Mesenchymal stem cell (in vitro differentiated cells and primary cell): ENCODE data around the gene GABRR2.
A peak's percentile ranks its signal among the peaks of the same experiment; 100 is the strongest.

ENCODE experiments used
- DNase-seq: peaks from one replicate; pipeline ENCODE4 v3.0.0-alpha.2; 2013
- H2AFZ ChIP-seq: one replicate; pipeline ENCODE4 v1.6.1; 2013; ENCODE audit warnings: low read depth, mild to moderate bottlenecking, control low read depth, inconsistent platforms, low read length, moderate library complexity
- H2AK5ac ChIP-seq: 2 replicates; pipeline ENCODE4 v1.6.1; 2013; ENCODE audit warnings: low read length, moderate library complexity, mild to moderate bottlenecking, inconsistent platforms; ENCODE audit not compliant: severe bottlenecking
- H2BK120ac ChIP-seq: one replicate; pipeline ENCODE4 v1.6.1; 2013; ENCODE audit warnings: low read depth, mild to moderate bottlenecking, inconsistent platforms, low read length, moderate library complexity
- H2BK12ac ChIP-seq, 2 experiments: one replicate each; pipeline ENCODE4 v1.6.1; 2013; ENCODE audit warnings: inconsistent platforms in 2 of 2, low read length in 2 of 2, mild to moderate bottlenecking in 2 of 2, moderate library complexity in 2 of 2, control low read depth in 1 of 2
- H2BK15ac ChIP-seq: one replicate; pipeline ENCODE4 v1.6.1; 2013; ENCODE audit warnings: mild to moderate bottlenecking, low read depth, inconsistent platforms; ENCODE audit not compliant: poor library complexity, severe bottlenecking
- H2BK5ac ChIP-seq: 2 replicates; pipeline ENCODE4 v1.6.1; 2013; ENCODE audit warnings: low read depth, mild to moderate bottlenecking, low read length, control low read depth, inconsistent platforms; ENCODE audit not compliant: poor library complexity, severe bottlenecking
- H3K14ac ChIP-seq, 2 experiments: one replicate each; pipeline ENCODE4 v1.6.1; 2013; ENCODE audit warnings: inconsistent platforms in 2 of 2, low read length in 2 of 2, control low read depth in 1 of 2, mild to moderate bottlenecking in 1 of 2, moderate library complexity in 1 of 2
- H3K18ac ChIP-seq, 2 experiments: one replicate each; pipeline ENCODE4 v1.6.1; 2013; ENCODE audit warnings: inconsistent platforms in 2 of 2, low read length in 2 of 2, control low read depth in 1 of 2, low read depth in 1 of 2, mild to moderate bottlenecking in 1 of 2
- H3K23ac ChIP-seq, 2 experiments: one replicate each; pipeline ENCODE4 v1.6.1; 2013; ENCODE audit warnings: inconsistent platforms in 2 of 2, low read length in 2 of 2, mild to moderate bottlenecking in 2 of 2, moderate library complexity in 2 of 2, control low read depth in 1 of 2
- H3K27ac ChIP-seq: 2 replicates; pipeline ENCODE4 v1.5.1; 2013; ENCODE audit warnings: mild to moderate bottlenecking, moderate library complexity, low read length, control low read depth, inconsistent platforms; ENCODE audit not compliant: poor library complexity, severe bottlenecking
- H3K27me3 ChIP-seq, 2 experiments: 2 replicates each; pipeline versions ENCODE4 v1.6.1 to v1.7.0; 2013; ENCODE audit warnings: low read length in 2 of 2, mild to moderate bottlenecking in 2 of 2, moderate library complexity in 2 of 2, control low read depth in 1 of 2, inconsistent platforms in 1 of 2; ENCODE audit not compliant: control insufficient read depth in 1 of 2, insufficient read depth in 1 of 2
- H3K36me3 ChIP-seq, 2 experiments: 2 replicates each; pipeline versions ENCODE4 v1.6.1 to v1.7.0; 2013; ENCODE audit warnings: low read length in 2 of 2, control low read depth in 1 of 2, inconsistent platforms in 1 of 2, low read depth in 1 of 2, mild to moderate bottlenecking in 1 of 2; ENCODE audit not compliant: insufficient read depth in 2 of 2, control insufficient read depth in 1 of 2
- H3K4ac ChIP-seq, 2 experiments: one replicate each; pipeline ENCODE4 v1.6.1; 2013; ENCODE audit warnings: inconsistent platforms in 2 of 2, low read length in 2 of 2, mild to moderate bottlenecking in 2 of 2, moderate library complexity in 2 of 2, control low read depth in 1 of 2, low read depth in 1 of 2
- H3K4me1 ChIP-seq: 2 replicates; pipeline ENCODE4 v1.6.1; 2013; ENCODE audit warnings: low read depth, low read length, control low read depth; ENCODE audit not compliant: control insufficient read depth, insufficient read depth
- H3K4me2 ChIP-seq: 2 replicates; pipeline ENCODE4 v1.6.1; 2013; ENCODE audit warnings: low read length, mild to moderate bottlenecking, inconsistent platforms; ENCODE audit not compliant: poor library complexity, severe bottlenecking
- H3K4me3 ChIP-seq, 2 experiments: 2 replicates each; pipeline versions ENCODE4 v1.5.1 to v1.7.0; 2013; ENCODE audit warnings: low read length in 2 of 2, mild to moderate bottlenecking in 2 of 2, control low read depth in 1 of 2, low read depth in 1 of 2; ENCODE audit not compliant: insufficient read depth in 1 of 2
- H3K79me1 ChIP-seq: replicated peaks from 2 replicates; pipeline ENCODE4 v1.6.1; 2013; ENCODE audit warnings: mild to moderate bottlenecking, control low read depth, low read length, inconsistent platforms; ENCODE audit not compliant: poor library complexity, severe bottlenecking
- H3K9ac ChIP-seq: 2 replicates; pipeline ENCODE4 v1.7.0; 2013; ENCODE audit warnings: mild to moderate bottlenecking, low read length, moderate library complexity
- H3K9me3 ChIP-seq: 2 replicates; pipeline ENCODE4 v1.7.0; 2013; ENCODE audit warnings: mild to moderate bottlenecking, low read length; ENCODE audit not compliant: control insufficient read depth
- H4K8ac ChIP-seq: one replicate; pipeline ENCODE4 v1.6.1; 2013; ENCODE audit warnings: inconsistent platforms, mild to moderate bottlenecking, low read length, moderate library complexity
- H4K91ac ChIP-seq: one replicate; pipeline ENCODE4 v1.6.1; 2013; ENCODE audit warnings: mild to moderate bottlenecking, low read length, inconsistent platforms
- WGBS: methylation state at CpG from one replicate; pipeline ENCODE4 v1.1.7; 2013; ENCODE audit warnings: mixed read lengths; 5-methylcytosine and 5-hydroxymethylcytosine counted together

The GABRR2 gene

DNA sequence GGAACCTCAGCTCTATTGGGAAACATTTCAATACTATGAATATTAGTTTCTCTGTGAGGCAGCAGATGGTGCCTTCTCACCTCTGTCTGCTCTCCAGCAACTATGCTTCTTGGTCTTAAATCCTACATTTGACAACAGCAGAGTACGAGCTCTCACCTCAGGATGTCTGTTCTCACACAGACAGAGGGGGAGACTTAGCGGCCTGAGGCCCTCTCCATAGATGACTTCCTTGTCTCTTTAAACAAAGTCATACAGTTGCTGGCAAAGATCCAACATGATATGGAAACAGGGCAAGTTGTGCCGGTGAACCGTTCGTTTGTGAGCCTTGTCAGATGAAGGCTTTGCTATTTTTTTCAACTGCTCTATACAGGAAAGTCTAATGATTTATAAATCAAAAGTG lies 54.3 kb downstream of the GABRR2 start:
- no peak overlapping the region for H2BK120ac ChIP-seq
- no peak overlapping the region for H4K8ac ChIP-seq
- H2AK5ac ChIP-seq: no peak overlapping the region
- H3K23ac ChIP-seq: no peak overlapping the region
- no peak overlapping the region for H2BK5ac ChIP-seq
- no peak overlapping the region for H3K18ac ChIP-seq
- no peak overlapping the region for H4K91ac ChIP-seq
- no peak overlapping the region for H2AFZ ChIP-seq
- H3K27me3 ChIP-seq: peaks cover 8 to 46% of the 10 kb centered on the region in 2 experiments
- H3K4me2 ChIP-seq: no peak overlapping the region
- no peak overlapping the region for H2BK15ac ChIP-seq
- H3K79me1 ChIP-seq: no peaks in the 10 kb centered on the region
- H3K9ac ChIP-seq: no peak overlapping the region
- H2BK12ac ChIP-seq: no peak overlapping the region
- H3K4me1 ChIP-seq: no peaks in the 10 kb centered on the region
- no peak overlapping the region for H3K4ac ChIP-seq
- no peak overlapping the region for H3K4me3 ChIP-seq
- H3K36me3 ChIP-seq: no peaks in the 10 kb centered on the region
- H3K27ac ChIP-seq: no peak overlapping the region
- peak; percentile 9 for DNase-seq
- no peak overlapping the region for H3K14ac ChIP-seq
- 23% methylated on average over 2 of the region's 5 CpGs for WGBS
- H3K9me3 ChIP-seq: no peaks in the 10 kb centered on the region

DNA sequence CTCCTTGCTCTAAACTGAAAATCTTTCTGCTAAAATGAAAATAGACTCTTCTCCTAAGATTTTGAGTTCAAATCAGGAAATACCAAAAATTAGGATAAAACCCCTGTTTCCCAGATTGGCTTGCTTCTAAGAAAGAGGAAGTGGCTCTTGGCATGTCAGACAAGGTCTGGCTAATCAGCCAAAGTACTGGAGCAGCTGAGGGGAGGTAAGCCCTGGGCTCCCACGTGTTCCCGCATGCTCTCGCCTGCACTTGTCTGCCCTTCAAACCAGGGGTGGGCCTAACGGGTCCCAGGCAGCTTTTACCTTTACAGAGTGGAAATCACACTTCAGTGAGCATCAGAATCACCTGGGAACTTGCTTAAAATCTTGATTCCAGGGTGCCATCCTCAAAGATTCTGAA lies 54.8 kb downstream of the GABRR2 start:
- H3K4me1 ChIP-seq: no peaks in the 10 kb centered on the region
- no peak overlapping the region for H2BK15ac ChIP-seq
- H2BK5ac ChIP-seq: no peak overlapping the region
- H4K91ac ChIP-seq: no peak overlapping the region
- no peak overlapping the region for H3K4ac ChIP-seq
- no peak overlapping the region for H2AFZ ChIP-seq
- no peak for DNase-seq
- WGBS: 83% methylated on average over 4 of the region's 4 CpGs
- peaks cover 4 to 46% of the 10 kb centered on the region in 2 experiments for H3K27me3 ChIP-seq
- no peak overlapping the region for H3K27ac ChIP-seq
- no peak overlapping the region for H3K9ac ChIP-seq
- H3K36me3 ChIP-seq: no peaks in the 10 kb centered on the region
- no peak overlapping the region for H4K8ac ChIP-seq
- no peaks in the 10 kb centered on the region for H3K9me3 ChIP-seq
- H3K23ac ChIP-seq: no peak overlapping the region
- H3K79me1 ChIP-seq: no peaks in the 10 kb centered on the region
- H2BK120ac ChIP-seq: no peak overlapping the region
- H2BK12ac ChIP-seq: no peak overlapping the region
- H3K4me3 ChIP-seq: no peak overlapping the region
- H3K14ac ChIP-seq: no peak overlapping the region
- H3K18ac ChIP-seq: no peak overlapping the region
- H3K4me2 ChIP-seq: no peak overlapping the region
- H2AK5ac ChIP-seq: no peak overlapping the region

DNA sequence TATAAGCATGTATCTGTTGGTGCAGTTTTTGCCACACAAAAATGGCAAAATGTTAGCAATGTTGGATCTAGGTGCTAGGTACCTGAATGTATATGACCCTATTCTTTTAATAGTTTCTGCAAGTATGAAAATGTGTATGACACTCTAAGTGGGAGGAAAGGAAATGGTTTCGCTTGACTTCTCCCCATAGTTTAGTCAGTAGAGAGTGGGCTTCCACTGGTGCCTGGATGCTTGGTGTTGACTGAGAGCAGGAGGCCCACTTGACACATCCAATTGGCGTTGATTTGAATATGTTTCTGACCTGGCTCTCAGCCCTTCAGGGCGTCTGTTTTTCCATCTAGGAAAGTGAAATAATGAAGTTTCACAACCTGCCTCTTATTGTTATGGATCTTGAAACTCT lies 56.2 kb downstream of the GABRR2 start:
- Histone ChIP-seq H2AFZ (no peak overlapping the region), H3K9ac (no peak overlapping the region), H2BK120ac (no peak overlapping the region), H3K36me3 (no peaks in the 10 kb centered on the region), H3K4me3 (no peak overlapping the region), H2AK5ac (no peak overlapping the region), H3K27ac (no peak overlapping the region), H2BK12ac (no peak overlapping the region), H2BK5ac (no peak overlapping the region), H3K4ac (no peak overlapping the region), H4K91ac (no peak overlapping the region), H3K9me3 (no peaks in the 10 kb centered on the region), H3K4me2 (no peak overlapping the region), H3K23ac (no peak overlapping the region), H3K79me1 (no peaks in the 10 kb centered on the region), H3K18ac (no peak overlapping the region), H4K8ac (no peak overlapping the region), H2BK15ac (no peak overlapping the region), H3K4me1 (no peaks in the 10 kb centered on the region), H3K14ac (no peak overlapping the region), H3K27me3 (peaks cover 4 to 33% of the 10 kb centered on the region in 2 experiments)
- no peak for DNase-seq
- WGBS: 78% methylated on average over 3 of the region's 3 CpGs

- no peak for DNase-seq
- no peaks in the 10 kb centered on the region for H3K36me3 ChIP-seq
- H3K79me1 ChIP-seq: no peaks in the 10 kb centered on the region
- H3K4ac ChIP-seq: no peak overlapping the region
- no peaks in the 10 kb centered on the region for H3K4me1 ChIP-seq
- H2BK15ac ChIP-seq: no peak overlapping the region
- no peak overlapping the region for H3K23ac ChIP-seq
- no peak overlapping the region for H4K91ac ChIP-seq
- WGBS: 71% methylated on average over 4 of the region's 4 CpGs
- no peak overlapping the region for H2AK5ac ChIP-seq
- no peaks in the 10 kb centered on the region for H3K9me3 ChIP-seq
- H3K18ac ChIP-seq: no peak overlapping the region
- H3K4me3 ChIP-seq: no peak overlapping the region
- no peak overlapping the region for H2BK120ac ChIP-seq
- no peak overlapping the region for H2BK5ac ChIP-seq
- no peak overlapping the region for H3K9ac ChIP-seq
- no peak overlapping the region for H2BK12ac ChIP-seq
- H3K4me2 ChIP-seq: no peak overlapping the region
- no peak overlapping the region for H2AFZ ChIP-seq
- no peak overlapping the region for H3K27ac ChIP-seq
- no peak overlapping the region for H4K8ac ChIP-seq
- H3K14ac ChIP-seq: no peak overlapping the region
- peaks cover 10 to 41% of the 10 kb centered on the region in 2 experiments for H3K27me3 ChIP-seq
Observed at GRCh38 chr6:89257781-89258180, 57.3 kb downstream of the GABRR2 start.
